Kidney (tissue), 14 donors: Measurements from ENCODE around the gene RBP4. TPM values are rescaled to one million over a fixed set of nuclear protein-coding genes. Genes with fewer than 3 reads are reported as not detected.

Experiments
- DNase-seq, 5 donors: peaks; one replicate each; pipeline ENCODE4 v3.0.0-alpha.2; 2013 to 2020
- FAIRE-seq: peaks from 2 replicates; lab custom pipeline; 2012; peaks lifted over from hg19 to GRCh38; lab: Jason Lieb, UNC
- H3K27ac ChIP-seq, 2 donors: one replicate each; pipeline ENCODE4 v1.7.0; 2013; ENCODE audit warnings: low read depth in 2 of 2, low read length in 2 of 2, inconsistent platforms in 1 of 2
- H3K27me3 ChIP-seq: one replicate; pipeline ENCODE4 v1.7.1; 2013; ENCODE audit warnings: low read length, inconsistent platforms; ENCODE audit not compliant: control insufficient read depth, insufficient read depth
- H3K36me3 ChIP-seq, 3 donors: one replicate each; pipeline versions ENCODE4 v1.7.0 to v1.7.1; 2013; ENCODE audit warnings: low read length in 3 of 3, control low read depth in 1 of 3, inconsistent platforms in 1 of 3; ENCODE audit not compliant: insufficient read depth in 3 of 3, control insufficient read depth in 2 of 3
- H3K4me1 ChIP-seq, 3 donors: one replicate each; pipeline versions ENCODE4 v1.7.0 to v1.7.1; 2013; ENCODE audit warnings: low read length in 3 of 3, inconsistent platforms in 1 of 3, low read depth in 1 of 3; ENCODE audit not compliant: control insufficient read depth in 2 of 3, insufficient read depth in 2 of 3
- H3K4me3 ChIP-seq, 3 donors: one replicate each; pipeline versions ENCODE4 v1.7.0 to v1.8.1; 2013; ENCODE audit warnings: low read length in 3 of 3, control low read depth in 1 of 3, inconsistent platforms in 1 of 3
- H3K9ac ChIP-seq, 3 donors: one replicate each; pipeline versions ENCODE4 v1.7.0 to v1.7.1; 2013; ENCODE audit warnings: low read length in 3 of 3, control low read depth in 1 of 3, inconsistent platforms in 1 of 3
- H3K9me3 ChIP-seq, 3 donors: one replicate each; pipeline versions ENCODE4 v1.7.0 to v1.7.1; 2013; ENCODE audit warnings: low read length in 3 of 3, control low read depth in 1 of 3, inconsistent platforms in 1 of 3; ENCODE audit not compliant: control insufficient read depth in 2 of 3, insufficient read depth in 1 of 3
- CTCF ChIP-seq: IDR thresholded peaks from 3 replicates; pipeline ENCODE4 v1.5.1; 2012; ENCODE audit warnings: mild to moderate bottlenecking, moderate library complexity, borderline replicate concordance; ENCODE audit not compliant: insufficient read depth; ENCODE audit errors: extremely low read depth
- intact Hi-C: fragments of 100-400 bp; cut with DNase I; formaldehyde crosslinking; loops from one replicate; pipeline ENCODE4 v1.11.1; 2022
- polyA plus RNA-seq: library from polyadenylated mRNA; stranded (reverse); fragments of 350-450 nt; fragmentation: Illumina TruSeq; extraction: RNeasy Lipid Tissue Mini Kit (QIAGEN cat#74804); gene quantifications from one replicate; pipeline ENCODE4 v1.2.3, GENCODE V29; 2014; ENCODE audit warnings: low read depth, low replicate concordance; ENCODE audit not compliant: insufficient read depth
- total RNA-seq: library from RNA; stranded (reverse); fragmentation: NEBNext Ultra II Directional; extraction: Animal tissue kit (Norgen Biotek cat#: 25700); gene quantifications from one replicate; pipeline ENCODE4 v1.2.1, GENCODE V29; 2021
- donor health status: control.
- donor health status: control.
- donor health status: control.
- donor health status: control.
- donor health status: control.
- donor health status: DM: yes; HTN: yes; CAD: no.
- donor health status: Normal renal cell carcinoma (clear cell type).

Gene RBP4
- total and polyA plus RNA-seq, 2 donors from 2014 or later, result 24.3 to 77.4 TPM

- no peak overlapping the region for H3K27ac ChIP-seq
- no peak overlapping the region for H3K4me3 ChIP-seq
- DNase-seq (no peak), FAIRE-seq (no peak)
- no peaks in the 10 kb centered on the region for H3K27me3 ChIP-seq
- TF ChIP-seq CTCF, result no peak
- no peaks in the 10 kb centered on the region for H3K36me3 ChIP-seq
- no peaks in the 10 kb centered on the region for H3K4me1 ChIP-seq
- H3K9me3 ChIP-seq, result peaks cover 0 to 6% (median 0%) of the 10 kb centered on the region in 3 donors
- intact Hi-C loops, result no loop called here
- no peak overlapping the region for H3K9ac ChIP-seq
Observed at GRCh38 chr10:93579985-93580711, 20.9 kb downstream of the RBP4 start.

GRCh38 chr10:93579089-93579488 lies 21.9 kb downstream of the RBP4 start:
- intact Hi-C loops, result no loop called here
- Histone ChIP-seq H3K4me3 (no peak overlapping the region), H3K27ac (no peak overlapping the region), H3K9me3 (peaks cover 0 to 6% (median 0%) of the 10 kb centered on the region in 3 donors), H3K27me3 (no peaks in the 10 kb centered on the region), H3K36me3 (no peaks in the 10 kb centered on the region), H3K9ac (no peak overlapping the region), H3K4me1 (no peaks in the 10 kb centered on the region)
- no peak for FAIRE-seq
- DNase-seq, result no peak
- no peak for TF ChIP-seq CTCF

GRCh38 chr10:93577565-93577964 lies 23.5 kb downstream of the RBP4 start:
- DNase-seq (no peak), FAIRE-seq (no peak)
- TF ChIP-seq CTCF, result no peak
- Histone ChIP-seq H3K4me3 (no peak overlapping the region), H3K4me1 (no peaks in the 10 kb centered on the region), H3K36me3 (no peaks in the 10 kb centered on the region), H3K9ac (no peak overlapping the region), H3K27me3 (no peaks in the 10 kb centered on the region), H3K9me3 (peaks cover 0 to 6% (median 0%) of the 10 kb centered on the region in 3 donors), H3K27ac (no peak overlapping the region)
- intact Hi-C loops, result no loop called here

- Histone ChIP-seq H3K4me3 (no peak overlapping the region), H3K4me1 (no peaks in the 10 kb centered on the region), H3K9ac (no peak overlapping the region), H3K36me3 (no peaks in the 10 kb centered on the region), H3K27me3 (no peaks in the 10 kb centered on the region), H3K27ac (no peak overlapping the region), H3K9me3 (peaks cover 0 to 6% (median 0%) of the 10 kb centered on the region in 3 donors)
- no peak for TF ChIP-seq CTCF
- intact Hi-C loops, result no loop called here
- FAIRE-seq, result no peak
- no peak for DNase-seq
Observed at GRCh38 chr10:93576888-93577287, 24.1 kb downstream of the RBP4 start.
